Muscle of back (tissue), 11 donors: ENCODE results near the gene TBC1D1. TPM values are rescaled to one million over a fixed set of nuclear protein-coding genes. Genes with fewer than 3 reads are reported as not detected.

Source experiments
- DNase-seq, 3 donors: peaks; one replicate each; pipeline versions ENCODE4 v3.0.0 to v3.0.0-alpha.2; 2013
- polyA plus RNA-seq, 10 donors: library from polyadenylated mRNA; unstranded; fragments of 120-200 nt; gene quantifications; one replicate each; pipeline ENCODE4 v1.2.1, GENCODE V29; 2013; ENCODE audit not compliant: insufficient read length in 10 of 10

TBC1D1 gene
- polyA plus RNA-seq, 10 donors = 38.8 to 69.9 (median 50.1) TPM

GRCh38 chr4:38046727-38047489 lies 156.0 kb downstream of the TBC1D1 start:
- DNase-seq = no peak

- no peak for DNase-seq
These were observed 158.8 kb downstream of the TBC1D1 start for GRCh38 chr4:38049545-38050170.

DNA sequence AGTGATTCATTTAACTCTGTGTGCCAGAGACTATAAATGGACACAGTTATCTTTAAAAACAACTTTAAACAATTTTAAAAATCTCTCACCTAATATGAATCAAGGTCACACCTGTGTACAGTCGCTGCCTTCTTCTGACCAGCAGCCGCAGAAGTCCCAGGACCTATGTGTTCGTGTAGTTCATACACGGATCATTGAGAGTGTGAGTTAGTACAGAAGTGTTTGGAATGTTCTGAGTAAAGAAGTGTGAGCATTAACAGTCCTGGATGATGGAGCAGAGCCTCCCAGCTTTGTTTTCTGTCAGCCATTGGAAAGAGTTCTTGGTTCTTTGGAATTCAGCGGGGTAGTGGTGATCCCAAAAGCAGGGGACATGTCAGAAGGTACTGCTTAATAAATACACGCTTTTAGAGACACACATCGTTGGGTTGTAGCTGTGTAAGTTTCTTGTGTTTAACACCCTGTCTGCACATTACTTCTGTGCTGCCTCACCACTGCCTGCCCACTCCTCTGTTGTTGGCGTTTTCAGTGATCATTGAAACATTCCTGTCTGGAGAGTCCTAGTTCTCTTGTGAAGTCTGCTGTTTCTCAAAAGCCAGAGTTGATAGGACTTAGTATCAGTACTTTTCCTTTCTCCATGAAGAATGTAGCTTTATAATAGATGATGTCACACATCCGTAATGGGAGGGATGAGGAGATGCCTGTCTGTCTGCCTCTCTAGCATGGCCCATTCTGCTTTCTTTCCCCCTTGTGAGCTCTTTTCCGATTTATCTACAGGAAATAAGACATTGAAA lies 159.9 kb downstream of the TBC1D1 start:
- no peak for DNase-seq

- no peak for DNase-seq
These were observed 164.7 kb downstream of the TBC1D1 start for GRCh38 chr4:38055566-38055965.

DNA sequence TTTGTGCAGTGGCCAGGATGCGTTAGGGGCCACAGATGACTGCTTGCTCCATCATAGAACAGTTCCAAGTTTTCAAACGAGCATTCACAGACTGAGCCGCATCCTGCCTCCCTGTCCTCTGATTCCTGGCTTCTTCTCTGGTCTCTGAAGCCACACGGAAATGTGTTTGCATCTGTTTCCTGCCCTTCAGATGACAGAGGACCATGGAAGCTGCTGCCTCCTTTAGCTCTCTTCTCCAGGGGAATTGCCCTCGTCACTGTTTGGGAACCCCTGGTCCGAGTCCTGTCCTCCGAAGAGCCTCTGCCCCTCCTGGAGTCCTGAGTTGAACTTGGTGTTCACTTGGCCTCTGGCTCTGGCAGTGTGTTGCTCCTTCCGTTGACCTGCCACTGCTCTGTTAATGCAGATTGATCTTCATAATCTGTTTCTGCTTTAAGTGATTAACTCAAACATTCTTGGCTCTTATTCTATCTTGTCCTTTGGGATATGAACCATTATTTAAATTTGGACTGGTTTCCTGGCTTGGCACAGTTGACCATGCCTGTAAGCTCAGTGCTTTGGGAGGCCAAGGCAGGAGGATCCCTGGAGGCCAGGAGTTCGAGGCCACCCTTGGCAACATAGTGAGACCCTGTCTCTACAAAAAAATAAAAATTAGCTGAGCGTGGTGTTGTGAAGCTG lies 165.3 kb downstream of the TBC1D1 start:
- DNase-seq = peak in 1 of 3 donors; percentile 61

GRCh38 chr4:38058151-38058550 lies 167.3 kb downstream of the TBC1D1 start:
- no peak for DNase-seq

DNA sequence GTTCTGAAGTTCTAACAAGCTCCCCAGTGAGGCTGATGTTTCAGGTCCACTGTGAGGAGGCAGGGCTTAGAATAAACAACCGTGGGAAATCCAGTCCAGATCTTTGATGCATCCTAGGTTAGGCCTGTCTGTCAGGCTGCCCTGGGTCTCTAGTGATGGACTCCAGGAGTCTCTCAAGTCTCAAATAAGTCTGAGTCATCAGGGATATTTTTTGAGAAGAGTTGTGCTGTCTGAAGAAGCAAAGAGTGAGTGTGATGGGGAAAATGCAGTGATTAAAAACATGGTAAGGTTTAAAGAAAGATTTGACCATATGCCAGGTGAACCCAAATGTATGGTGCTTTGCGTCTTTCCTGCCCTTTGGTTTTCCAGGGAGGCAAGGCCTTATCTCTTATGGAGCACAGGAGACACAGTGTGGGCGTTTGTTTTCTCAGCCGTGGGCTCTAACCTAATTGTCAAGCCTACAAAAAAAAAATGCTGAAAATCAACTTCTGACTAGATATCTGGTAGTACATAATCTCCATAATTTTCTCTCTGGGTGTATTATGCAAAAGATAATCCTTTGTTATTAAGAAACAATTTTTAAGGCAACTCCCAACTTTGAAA lies 170.0 kb downstream of the TBC1D1 start:
- DNase-seq = no peak

DNA sequence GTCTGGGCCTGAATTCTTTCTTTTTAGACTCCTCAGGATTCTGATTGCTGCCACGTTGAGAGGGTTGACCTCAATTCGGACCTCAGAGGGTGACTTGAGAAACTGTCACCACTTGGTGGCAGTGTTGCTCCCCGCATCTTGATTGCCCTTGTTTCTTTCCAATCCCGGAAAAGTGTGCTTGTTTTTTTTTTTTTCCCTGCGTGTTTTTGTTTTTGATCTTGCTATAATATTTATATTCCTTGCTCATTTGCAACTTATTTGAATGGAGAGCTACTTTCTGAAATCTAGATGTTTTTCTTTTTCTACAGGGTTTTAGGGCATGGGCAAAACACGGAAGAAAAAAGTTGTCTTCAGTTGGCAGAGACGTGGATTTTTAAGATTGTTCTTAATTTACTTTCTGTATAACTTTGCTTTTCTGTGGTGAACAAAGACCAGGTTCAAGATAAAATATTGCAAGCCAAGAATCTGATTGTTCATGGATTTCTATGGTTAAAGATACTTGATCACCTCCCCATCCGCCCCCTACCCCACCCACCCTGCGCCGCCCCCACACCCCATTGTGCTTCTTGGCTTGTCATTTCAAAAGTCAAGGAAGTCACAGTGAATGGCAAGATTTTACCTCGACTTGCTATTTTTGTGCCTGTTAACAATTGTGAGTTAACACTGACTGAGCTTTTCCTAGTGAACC lies 171.3 kb downstream of the TBC1D1 start:
- peak; percentile 86 to 93 (median 90) for DNase-seq

DNA sequence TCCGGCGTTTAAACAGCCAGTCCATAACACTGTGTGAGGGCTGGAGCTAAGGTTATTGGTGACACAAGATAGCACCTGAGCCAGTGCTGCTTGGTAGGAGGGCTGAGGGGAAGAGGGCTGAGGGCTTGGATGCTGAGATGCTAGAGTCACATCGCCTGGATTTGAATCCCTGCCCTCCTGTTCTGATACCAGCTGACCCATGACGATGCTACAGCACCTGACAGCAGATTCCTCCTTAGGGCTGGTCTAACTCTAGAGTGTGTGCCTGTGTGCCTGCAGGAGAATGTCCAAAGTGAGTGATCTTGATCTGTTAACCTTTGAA lies 171.9 kb downstream of the TBC1D1 start:
- peak in 1 of 3 donors; percentile 44 for DNase-seq

DNA sequence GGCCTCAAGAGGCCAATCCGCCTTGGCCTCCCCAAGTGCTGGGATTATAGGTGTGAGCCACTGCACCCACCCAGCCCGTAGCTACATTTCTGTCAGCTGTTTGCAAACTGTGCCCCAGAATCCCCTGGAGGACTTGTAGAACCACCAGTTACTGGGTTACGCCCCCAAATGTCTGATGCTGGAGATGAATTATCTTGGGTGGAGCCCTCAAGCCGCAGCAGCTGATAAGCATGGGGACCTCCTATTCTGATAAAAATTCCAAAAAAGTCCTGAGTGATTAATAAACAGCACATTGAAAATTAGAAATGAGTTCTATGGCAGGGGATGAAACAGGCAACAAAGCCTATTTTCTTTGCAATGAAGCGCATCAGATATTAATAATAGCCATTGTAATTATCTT lies 174.3 kb downstream of the TBC1D1 start:
- no peak for DNase-seq

- no peak for DNase-seq
These were observed 175.0 kb downstream of the TBC1D1 start for GRCh38 chr4:38065900-38066299.

DNA sequence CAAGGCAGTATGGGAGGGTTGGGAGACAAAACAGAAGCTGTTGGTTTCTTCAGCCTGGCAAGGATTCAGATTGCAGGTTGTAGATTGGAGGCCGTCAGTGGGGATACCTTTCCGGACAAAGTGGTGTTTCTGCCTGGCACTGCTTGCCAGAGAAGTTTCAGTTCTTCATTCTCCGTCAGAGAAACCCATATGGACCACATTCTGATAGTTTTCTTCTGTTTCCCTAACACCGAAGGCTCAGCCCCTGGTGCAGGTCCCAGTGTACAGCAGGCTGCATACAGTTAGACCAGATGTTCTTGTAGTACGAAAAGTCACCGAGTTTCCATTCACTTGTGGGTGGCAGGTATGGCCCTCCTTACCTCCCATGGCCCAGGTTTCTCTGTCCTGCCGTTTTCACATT lies 176.6 kb downstream of the TBC1D1 start:
- DNase-seq = no peak

DNA sequence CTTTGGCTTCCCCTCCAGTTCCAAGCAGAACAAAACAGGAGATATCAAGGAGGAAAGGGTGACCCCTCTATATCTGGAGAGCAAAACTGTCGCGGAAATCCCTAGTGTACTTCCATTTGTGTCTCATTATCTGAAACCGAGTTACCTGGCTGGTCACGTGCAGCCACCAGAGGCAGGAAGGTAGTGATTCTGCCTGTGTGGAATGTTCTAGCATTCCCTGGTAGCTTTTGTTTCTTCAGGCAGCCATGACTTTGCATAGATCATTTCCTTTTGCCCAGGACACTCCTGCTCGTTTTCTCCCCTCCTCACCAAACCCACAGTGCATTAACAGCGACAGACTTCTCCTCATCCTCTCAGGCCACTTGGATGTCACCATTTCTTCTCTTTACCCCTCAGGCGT lies 177.2 kb downstream of the TBC1D1 start:
- DNase-seq = no peak

GRCh38 chr4:38069271-38069760 lies 178.4 kb downstream of the TBC1D1 start:
- DNase-seq = peak in 1 of 3 donors; percentile 84

DNA sequence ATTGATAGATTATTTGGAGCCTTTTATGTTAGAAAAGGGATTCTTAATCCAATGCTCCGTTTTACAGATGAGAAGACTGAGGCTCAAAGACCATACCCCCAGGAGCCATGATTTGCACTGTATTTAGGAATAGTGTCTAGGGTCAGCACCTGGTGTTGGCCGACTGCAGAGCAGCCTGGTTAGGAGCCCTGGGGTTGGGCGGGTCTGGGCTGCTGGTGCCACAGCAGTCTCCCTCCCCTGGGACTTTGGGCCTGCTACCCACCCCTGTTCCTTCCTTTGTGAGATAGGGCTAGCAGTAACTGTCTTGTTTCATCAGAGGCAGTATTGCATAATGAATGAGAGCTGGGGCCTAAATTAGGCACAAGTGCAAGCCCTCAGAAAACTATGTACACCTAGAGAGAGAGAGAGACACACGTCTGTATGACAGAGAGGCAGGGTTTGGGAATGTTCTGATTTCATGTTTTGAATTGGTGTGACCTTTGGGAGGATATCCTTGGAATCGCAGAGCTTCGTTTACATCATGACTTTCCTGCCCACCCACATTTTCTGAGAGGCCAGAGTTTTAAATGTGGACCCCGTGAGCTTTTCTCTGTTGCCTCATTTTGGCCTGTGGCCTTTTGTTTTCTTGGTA lies 181.0 kb downstream of the TBC1D1 start:
- peak in 1 of 3 donors; percentile 55 for DNase-seq

DNA sequence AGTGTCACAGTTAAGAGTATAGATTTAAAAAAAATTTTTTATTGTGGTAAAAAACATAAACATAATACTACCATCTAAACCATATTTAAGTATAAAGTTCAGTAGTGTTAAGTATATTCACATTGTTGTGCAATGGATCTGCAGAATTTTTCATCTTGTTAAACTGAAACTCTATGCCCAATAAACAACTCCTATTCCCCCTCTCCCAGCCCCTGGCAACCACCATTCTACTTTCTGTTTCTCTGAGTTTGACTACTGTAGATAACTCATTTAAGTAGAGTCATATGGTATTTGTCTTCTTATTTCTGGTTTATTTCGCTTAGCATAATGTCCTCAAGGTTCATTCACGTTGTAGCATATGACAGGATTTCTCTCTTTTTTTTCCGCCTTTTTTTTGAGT lies 181.7 kb downstream of the TBC1D1 start:
- DNase-seq = no peak

- DNase-seq = no peak
These were observed 182.8 kb downstream of the TBC1D1 start for GRCh38 chr4:38073596-38074234.

DNA sequence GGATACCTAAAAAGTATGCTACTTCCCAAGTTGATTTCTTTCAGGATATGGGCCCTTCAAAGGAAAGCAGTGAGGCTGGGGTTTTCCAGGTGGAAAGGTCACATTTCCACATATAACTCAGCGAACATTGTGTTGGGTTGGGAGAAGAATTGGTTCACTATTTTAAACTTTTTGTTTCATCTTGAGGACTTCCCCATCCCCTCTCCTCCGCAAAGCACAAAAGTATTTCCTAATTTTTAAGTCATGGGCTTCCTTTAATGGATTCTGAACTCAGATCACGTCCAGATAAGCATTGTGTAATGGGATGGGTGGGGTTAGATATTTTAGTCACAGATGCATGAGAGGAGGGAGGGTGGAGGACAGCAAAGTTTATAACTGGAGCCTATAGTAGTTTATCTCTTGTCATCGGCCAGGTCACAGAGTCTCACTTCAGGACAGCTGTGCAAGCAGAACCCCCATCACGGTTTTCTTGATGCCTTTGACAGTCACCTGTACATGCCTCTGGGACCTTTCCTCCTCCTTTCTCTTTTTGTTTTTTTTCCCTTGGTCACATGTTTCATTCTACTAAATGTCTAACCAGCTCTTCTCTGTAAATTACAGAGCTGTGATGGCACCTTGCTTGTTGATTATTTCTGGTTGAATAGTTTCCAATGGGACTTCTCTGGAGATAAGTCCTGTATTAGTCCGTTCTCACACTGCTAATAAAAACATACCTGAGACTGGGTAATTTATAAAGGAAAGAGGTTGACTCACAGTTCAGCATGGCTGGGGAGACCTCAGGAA lies 184.7 kb downstream of the TBC1D1 start:
- DNase-seq = peak in 1 of 3 donors; percentile 54

- DNase-seq = no peak
These were observed 185.3 kb downstream of the TBC1D1 start for GRCh38 chr4:38076153-38076669.
